GM18498 (cell line): Measurements from ENCODE around the gene LIPE.

Source experiments
- ATAC-seq: cut with Tn5 transposase; IDR thresholded peaks from one replicate; pipeline ENCODE4 v1.9.1; 2021; ENCODE audit warnings: mild to moderate bottlenecking, moderate library complexity; ENCODE audit not compliant: unreplicated experiment

The LIPE gene

DNA sequence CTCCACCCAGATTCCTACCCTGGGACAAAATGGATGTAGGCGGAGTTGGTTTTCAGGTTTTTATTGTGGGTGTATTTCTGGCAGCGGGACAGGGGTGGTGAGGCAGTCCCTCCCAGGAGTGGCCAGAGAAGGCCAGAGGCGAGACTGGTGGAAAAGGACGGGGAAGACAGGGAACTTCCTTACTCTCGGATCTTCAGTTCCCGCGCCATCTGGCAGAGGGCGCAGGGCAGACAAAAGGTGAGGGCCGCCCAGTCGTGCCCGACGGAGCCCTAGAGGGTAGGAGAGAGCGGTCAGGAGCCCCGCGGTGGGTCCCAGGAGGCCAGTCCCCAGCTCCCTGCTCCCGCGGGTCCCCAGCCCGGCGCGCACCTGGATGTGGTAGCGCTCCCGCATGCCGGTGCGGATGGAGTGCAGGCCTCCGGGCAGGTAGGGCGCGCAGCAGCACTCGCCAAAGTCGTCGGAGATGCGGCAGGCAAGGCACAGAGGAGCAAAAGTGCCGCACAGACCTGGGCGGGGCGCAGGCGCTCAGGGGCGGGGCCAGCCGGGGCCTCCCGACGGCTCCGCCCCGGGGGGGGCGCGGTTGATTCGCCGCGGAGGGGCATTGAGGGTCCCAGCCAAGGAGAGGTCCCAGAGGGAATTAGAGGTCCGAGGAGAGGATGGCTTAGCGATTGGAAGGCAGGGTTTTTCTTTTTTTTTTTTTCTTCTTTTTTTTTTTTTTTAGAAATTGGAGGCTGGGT, 40.0 kb downstream of the LIPE start:
- ATAC-seq: no peak

DNA sequence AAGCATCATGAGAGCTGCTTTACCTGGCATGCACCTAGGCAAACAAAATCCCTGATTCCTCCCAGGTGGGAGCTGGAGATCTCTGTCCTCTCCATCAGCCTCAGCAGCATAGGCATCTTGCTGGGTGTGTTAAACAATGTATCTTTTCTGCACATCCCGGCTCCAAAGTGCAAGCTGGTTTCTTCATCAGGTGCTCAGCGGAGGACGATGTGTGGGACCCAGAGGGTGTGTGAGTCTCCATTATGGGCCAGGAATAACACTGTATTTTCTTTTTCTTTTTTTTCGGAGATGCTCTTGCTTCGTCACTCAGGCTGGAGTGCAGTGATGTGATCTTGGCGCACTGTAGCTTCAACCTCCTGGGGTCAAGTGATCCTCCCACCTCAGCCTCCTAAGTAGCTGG, 47.0 kb downstream of the LIPE start:
- ATAC-seq: no peak

DNA sequence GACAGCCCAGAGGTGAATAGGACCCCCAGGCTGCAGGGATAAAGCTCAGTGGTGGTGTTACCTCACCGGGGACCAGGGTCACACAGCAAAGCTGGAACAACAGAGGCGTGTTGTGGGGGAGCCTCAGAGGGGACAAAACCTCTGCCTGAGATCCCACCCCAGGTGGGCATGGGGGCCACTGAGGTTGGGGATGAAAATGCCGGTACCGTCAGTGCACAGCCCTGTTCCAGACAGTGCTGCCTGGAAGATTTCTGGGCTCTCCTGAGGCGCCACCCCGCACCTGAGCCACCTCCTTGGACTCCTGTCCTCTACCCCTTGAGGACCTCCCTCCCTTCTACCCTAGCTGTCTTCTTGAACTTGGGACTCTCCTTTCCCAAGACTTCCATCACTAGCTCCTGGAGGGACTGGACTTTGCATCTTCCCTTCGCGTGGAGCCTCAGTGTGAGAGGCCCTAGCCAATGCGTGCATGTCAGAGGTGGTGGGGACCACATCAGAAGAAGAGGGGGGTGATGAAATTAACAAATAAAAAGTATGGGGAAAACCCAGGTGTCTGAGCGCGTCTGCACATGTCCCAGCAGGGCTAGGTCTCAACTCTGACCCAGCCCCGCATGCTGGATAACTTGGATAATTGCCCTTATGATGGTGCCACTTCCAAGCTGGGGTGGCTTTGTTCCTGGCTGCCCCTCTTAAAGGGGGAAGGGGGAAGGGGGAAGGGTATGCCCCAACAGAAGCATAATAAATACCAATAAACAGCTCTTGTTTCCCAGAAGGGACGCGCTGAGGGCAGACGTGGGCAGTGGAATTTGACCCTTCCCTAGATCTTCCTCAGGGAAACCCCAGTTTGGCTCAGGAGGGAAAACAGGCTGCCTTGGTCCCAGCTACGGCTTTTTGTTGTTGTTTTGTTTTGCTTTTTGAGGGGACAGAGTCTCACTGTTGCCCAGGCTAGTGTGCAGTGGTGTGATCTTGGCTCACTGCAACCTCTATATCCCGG, 48.7 kb downstream of the LIPE start:
- no peak for ATAC-seq

DNA sequence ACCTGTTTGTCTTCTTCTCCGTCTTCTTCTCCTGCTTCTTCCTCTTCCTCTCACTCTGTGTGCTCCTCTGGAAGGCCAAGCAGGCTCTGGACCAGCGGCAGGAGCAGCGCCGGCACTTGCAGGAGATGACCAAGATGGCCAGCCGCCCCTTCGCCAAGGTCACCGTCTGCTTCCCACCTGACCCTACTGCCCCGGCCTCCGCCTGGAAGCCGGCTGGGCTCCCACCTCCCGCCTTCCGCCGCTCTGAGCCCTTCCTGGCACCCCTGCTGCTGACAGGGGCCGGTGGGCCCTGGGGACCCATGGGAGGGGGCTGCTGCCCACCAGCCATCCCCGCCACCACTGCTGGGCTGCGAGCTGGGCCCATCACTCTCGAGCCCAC, 51.0 kb downstream of the LIPE start:
- no peak for ATAC-seq

DNA sequence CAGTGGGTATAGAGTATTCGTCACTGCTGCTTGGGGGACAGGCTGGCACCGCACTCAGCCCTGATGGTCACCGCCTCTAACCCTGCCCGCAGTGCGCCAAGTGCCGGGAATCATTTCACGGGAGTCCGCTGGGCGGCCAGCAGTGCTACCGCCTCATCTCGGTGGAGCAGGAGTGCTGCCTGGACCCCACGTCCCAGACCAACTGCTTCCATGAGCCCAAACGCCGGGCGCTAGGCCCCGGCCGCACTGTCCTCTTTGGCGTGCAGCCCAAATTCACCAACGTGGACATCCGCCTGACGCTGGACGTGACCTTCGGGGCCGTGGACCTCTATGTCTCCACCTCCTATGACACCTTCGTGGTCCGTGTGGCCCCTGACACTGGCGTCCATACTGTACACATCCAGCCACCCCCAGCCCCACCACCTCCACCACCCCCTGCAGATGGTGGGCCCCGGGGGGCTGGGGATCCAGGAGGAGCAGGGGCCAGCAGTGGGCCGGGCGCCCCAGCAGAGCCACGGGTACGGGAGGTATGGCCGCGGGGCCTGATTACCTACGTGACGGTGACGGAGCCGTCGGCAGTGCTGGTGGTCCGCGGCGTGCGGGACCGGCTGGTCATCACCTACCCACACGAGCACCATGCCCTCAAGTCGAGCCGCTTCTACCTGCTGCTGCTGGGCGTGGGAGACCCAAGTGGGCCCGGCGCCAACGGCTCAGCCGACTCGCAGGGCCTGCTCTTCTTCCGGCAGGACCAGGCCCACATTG, 51.6 kb downstream of the LIPE start:
- ATAC-seq: no peak

DNA sequence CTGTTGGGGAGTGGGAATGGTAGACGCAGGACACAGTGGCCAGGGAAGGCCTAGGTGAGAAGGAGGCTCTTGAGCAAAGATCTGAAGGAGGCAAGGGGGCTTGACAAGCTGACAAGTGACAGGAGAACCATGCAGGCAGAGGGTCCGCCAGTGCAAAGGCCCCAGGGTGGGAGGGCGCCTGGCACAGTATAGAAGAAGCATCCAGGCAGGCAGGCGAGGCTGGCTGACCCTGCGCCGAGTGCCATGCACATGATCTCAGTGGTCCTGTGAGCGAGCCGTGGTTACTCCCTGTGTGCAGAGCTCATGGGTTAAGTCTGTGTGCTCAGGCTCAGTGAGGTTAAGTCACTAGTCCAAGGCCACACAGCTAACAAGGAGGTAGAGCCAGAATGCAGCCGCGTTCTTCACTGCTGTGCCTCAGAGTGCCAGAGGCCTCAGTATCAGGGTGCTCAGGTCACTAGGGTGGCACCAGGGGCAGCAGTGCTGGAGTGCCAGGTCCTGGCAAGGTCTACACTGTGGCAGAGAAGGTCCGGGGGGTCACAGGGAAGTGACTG, 52.3 kb downstream of the LIPE start:
- ATAC-seq: no peak

DNA sequence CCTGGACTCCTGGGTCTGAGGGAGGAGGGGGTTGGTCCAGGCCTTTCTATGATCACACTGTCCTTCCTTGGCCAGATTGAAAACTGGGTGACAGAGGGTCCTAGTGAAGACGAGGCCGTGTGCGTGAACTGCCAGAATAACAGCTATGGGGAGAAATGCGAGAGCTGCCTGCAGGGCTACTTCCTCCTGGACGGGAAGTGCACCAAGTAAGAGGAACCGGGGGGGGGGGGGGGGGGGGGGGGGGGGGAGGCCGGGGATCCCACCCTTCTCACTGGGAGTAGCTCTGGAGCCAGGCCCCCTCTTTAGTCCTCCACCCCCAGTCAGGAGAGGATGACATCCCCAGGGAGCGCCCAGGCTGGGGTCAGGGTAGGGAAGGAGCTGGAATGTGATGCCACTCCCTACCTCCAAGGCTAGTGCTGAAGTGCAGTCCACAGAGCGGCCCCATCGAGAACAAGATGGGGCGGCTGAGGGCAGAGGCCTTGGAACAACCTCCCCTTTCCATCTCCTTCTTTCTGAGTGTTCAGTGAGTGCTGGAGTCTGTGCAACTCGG, 56.5 kb downstream of the LIPE start:
- no peak for ATAC-seq

DNA sequence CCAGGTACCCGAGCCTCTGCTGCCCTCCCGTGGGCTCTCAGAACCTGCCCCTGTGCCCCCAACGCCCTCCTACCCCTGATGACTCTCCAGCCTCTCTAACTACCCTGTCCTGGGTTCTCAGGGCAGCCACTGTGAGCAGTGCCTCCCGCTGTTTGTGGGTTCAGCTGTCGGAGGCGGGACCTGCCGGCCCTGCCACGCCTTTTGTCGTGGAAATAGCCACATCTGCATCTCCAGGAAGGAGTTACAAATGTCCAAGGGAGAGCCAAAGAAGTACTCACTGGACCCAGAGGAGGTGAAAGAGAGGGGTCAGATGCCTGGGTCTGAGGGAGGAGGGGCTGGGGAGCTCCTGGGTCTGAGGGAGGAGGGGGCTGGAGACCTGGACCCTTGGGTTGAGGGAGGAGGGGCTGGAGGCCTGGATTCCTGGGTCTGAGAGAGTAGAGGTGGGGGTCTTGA, 57.1 kb downstream of the LIPE start:
- ATAC-seq: no peak

DNA sequence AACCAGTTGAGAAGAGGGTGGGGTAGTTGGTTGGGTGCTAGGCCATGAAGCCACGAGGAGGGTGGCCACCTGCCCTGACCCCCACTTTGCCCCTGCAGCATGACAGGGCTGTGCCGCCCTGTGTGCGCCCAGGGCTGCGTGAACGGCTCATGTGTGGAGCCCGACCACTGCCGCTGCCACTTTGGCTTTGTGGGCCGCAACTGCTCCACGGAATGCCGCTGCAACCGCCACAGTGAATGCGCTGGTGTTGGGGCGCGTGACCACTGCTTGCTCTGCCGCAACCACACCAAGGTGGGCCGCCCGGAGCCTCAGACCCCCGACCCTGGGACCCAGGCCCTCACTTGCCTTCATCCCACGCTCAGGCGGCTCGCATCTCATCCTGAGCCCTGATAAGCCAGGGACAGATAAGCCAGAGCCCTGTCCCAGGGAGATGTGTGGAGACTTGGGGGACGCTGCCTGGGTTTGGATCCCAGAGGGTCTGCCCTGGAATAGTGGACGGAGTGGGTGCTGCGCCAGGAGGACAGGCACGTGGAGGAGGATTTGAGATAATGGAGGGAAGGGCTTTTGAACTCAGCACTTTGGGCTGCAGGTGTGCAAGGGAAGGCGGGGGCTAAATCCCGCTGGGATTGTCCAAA, 57.6 kb downstream of the LIPE start:
- no peak for ATAC-seq

DNA sequence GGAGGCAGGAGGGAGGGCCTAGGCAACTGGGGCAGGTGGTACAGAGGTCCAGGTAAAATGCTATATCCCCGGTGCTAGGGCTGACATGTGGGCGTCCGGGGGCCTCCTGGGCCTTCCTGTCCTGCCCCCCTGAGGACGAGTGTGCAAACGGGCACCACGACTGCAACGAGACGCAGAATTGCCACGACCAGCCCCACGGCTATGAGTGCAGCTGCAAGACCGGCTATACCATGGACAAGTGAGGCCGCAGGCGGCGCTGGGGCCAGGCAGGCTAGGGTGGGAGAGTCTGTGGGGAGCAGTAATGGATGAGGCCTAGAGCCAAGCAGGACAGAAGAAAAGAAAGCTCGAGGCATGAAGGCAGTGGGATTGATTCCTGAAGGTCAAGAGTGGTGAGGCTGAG, 58.4 kb downstream of the LIPE start:
- no peak for ATAC-seq

DNA sequence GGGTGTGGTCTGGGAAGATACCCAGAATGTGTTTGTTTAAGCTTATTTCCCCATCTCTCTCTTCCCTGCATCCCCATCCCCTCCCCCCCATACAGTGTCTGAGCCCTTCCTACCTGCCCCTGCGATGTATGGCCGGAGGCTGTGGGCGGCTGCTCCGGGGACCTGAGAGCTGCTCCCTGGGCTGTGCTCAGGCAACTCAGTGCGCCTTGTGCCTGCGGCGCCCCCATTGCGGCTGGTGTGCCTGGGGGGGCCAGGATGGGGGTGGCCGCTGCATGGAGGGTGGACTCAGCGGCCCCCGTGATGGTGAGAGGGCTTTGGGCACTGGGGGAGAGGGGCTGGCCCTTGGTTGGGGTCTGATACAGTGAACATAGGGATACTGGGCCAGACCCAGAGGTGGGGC, 58.8 kb downstream of the LIPE start:
- ATAC-seq: no peak

DNA sequence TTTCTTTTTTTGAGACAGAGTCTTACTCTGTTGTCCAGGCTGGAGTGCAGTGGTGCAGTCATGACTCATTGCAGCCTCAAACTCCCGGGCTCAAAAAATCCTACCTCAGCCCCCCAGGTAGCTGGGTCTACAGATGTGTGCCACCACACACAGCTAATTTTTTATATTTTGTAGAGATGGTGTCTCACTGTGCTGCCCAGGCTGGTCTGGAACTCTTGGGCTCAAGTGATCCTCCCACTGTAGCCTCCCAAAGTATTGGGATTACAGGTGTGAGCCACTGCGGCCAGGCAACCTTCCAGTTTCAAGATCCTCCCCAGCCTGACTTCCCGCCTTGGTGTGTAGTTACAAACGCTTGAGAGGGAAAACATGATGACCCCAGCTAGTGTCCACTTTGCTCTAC, 59.3 kb downstream of the LIPE start:
- ATAC-seq: no peak

DNA sequence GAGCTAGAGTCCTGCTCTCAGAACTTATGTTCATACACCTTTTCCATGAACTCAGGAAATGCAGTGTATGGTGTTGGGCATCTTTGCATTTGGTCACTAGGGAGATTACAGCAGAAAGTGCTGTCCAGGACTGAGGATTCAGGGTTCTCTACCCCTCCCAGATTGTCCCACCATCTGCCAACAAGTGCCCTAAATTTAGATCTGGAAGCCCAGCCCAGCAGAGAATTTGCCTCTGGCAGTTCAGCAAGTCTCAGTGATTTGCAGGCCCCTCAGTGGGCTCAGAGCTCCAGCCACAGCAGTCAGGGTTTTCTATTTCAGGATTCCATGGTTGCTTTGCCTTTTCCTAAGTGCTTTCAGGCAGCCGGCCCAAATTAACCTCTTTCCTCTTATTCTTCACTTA, 60.5 kb downstream of the LIPE start:
- no peak for ATAC-seq

DNA sequence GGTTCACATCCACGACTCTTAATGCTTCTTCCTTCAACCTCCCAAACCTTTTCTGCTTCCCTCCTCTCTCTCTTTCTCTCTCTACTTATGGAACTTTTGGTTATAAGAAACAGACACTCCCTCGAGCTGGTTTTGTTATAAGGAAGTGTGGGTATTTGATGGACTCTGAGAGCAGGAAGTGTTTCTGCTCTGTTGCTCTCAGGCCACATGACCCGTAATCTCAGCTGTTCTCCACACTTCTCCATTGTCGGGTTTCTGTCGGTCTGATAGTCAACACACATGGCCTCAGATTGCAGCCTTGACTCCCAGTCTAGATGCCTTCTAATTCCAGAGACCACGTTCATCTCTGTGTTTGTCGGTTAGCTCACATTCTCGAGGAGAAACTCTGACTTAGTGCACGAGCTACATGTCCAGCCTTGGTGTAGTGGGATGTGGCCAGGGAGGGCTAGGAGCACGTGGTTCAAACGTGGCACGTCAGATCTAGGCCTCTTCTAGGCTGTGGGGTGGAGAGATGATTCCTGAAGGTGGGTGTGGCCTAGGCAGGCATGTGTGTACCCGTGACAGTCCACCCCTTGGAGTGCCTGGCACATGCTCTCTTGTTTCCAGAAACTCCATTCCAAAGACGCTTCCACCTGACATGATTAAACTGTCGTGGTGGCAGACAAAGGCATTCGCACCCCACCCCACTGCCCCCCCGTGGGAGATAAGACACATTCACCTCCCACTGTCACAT, 63.4 kb downstream of the LIPE start:
- ATAC-seq: no peak

DNA sequence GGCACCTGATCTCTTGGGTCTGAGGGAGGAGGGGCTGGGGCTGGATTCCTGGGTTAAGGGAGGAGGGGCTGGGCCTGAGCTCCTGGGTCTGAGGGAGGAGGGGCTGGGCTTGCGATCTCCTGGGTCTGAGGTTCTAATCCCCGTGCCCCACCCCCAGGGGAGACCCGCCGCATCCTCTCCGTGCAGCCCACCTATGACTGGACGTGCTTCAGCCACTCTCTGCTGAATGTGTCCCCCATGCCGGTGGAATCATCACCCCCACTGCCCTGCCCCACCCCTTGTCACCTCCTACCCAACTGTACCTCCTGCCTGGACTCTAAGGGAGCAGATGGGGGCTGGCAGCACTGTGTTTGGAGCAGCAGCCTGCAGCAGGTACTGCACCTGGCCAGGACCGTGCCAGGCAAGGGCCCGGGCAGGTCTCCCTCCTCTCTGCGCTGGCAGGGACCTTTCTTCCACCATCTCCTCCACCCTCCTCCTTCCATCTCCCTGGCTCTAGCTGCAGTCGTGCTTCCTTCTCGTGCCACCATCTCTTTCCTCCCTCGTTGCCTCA, 64.2 kb downstream of the LIPE start:
- ATAC-seq: no peak

DNA sequence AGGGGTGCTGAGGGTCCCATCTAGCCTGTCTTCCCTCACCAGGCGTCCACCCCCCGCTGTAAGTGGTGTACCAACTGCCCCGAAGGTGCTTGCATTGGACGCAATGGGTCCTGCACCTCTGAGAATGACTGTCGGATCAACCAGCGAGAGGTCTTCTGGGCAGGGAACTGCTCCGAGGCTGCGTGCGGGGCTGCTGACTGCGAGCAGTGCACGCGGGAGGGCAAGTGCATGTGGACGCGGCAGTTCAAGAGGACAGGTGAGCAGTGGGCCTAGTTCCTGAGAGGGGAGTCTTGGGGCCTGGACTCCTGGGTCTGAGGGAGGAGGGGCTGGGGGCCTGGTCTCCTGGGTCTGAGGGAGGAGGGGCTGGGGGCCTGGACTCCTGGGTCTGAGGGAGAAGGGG, 64.8 kb downstream of the LIPE start:
- no peak for ATAC-seq

DNA sequence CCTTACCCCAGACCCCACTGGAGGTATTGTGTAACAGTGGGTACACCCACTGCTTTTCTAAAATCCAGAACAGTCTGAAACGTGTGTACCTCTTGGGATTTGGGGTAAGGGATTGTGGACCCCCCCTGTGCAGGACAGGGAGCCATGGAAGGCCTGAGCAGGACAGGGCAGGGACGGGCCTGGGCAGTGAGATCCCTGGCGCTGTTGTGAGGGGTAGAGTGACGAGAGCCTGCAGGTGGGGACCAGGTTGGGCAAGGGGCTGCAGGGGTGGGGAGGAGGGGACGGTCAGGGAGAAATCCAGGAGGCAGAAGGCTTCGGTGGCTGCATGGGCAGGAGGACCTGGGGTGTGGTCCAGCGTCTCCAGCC, 65.7 kb downstream of the LIPE start:
- ATAC-seq: no peak

DNA sequence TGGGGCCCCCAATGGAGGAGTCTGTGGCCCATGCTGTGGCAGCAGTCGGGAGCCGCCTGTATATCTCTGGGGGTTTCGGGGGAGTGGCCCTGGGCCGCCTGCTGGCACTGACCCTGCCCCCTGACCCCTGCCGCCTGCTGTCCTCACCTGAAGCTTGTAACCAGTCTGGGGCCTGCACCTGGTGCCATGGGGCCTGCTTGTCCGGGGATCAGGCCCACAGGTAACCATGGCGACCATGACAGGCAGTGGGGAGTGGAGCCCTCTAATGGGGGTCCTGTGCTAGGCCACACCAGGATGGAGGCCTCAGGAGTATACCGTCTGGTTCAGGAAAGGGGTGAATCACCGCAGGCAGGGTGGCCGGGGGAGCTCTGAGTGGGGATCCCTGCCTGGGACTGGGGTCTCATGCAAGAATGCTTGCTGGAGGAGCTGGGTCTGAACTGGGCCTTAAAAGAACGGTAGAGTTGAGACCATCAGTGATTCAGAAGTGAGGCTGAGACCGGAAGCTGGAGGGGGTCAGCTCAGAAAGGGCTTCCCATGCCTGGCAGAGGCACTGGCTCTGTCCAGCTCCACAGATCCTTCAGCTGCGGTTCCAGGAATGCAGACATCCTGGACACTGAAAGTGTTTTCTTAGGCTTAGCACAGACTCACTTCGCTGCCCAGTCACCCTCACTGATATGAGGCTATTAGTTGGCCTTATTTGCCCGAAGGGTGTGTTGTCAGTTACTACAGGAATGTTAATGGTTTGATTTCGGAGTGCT, 66.2 kb downstream of the LIPE start:
- ATAC-seq: no peak

DNA sequence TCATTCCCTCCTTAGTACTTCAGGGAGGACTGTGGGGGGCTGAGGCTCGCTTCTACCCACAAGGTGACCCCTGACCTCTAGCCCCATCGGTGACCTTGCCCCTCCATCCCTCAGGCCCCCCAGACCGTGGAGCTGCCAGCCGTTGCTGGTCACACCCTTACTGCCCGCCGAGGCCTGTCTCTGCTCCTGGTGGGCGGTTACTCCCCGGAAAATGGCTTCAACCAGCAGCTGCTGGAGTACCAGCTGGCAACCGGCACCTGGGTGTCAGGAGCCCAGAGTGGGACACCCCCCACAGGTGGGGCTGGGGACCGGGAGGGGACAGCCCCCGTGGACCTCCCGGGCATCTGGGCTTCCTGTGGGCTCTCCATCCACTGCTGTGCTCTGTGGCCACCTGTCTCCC, 69.9 kb downstream of the LIPE start:
- no peak for ATAC-seq
